Neuronal stem cell (in vitro differentiated cells): Measurements from ENCODE around the gene ERCC3.

Experiments
- DNase-seq: peaks from one replicate; pipeline ENCODE4 v3.0.0-alpha.2; 2013; ENCODE audit warnings: low spot score
- H2AFZ ChIP-seq: one replicate; pipeline ENCODE4 v1.6.1; 2013; ENCODE audit warnings: mild to moderate bottlenecking, low read length, inconsistent platforms
- H2AK5ac ChIP-seq: 2 replicates; pipeline ENCODE4 v1.6.1; 2013; ENCODE audit warnings: low read depth, mild to moderate bottlenecking, inconsistent platforms, low read length, moderate library complexity, mixed read lengths
- H2BK120ac ChIP-seq: 2 replicates; pipeline ENCODE4 v1.6.1; 2013; ENCODE audit warnings: low read depth, mild to moderate bottlenecking, inconsistent platforms, low read length, moderate library complexity, mixed read lengths
- H2BK12ac ChIP-seq: one replicate; pipeline ENCODE4 v1.6.1; 2013; ENCODE audit warnings: low read length, inconsistent platforms
- H2BK15ac ChIP-seq: 2 replicates; pipeline ENCODE4 v1.6.1; 2013; ENCODE audit warnings: mild to moderate bottlenecking, low read length, inconsistent platforms, mixed read lengths
- H2BK5ac ChIP-seq: one replicate; pipeline ENCODE4 v1.6.1; 2013; ENCODE audit warnings: inconsistent platforms, mild to moderate bottlenecking, low read length, moderate library complexity
- H3K14ac ChIP-seq: one replicate; pipeline ENCODE4 v1.6.1; 2013; ENCODE audit warnings: low read length, inconsistent platforms
- H3K18ac ChIP-seq: 2 replicates; pipeline ENCODE4 v1.6.1; 2013; ENCODE audit warnings: low read length, inconsistent platforms
- H3K23ac ChIP-seq: 2 replicates; pipeline ENCODE4 v1.6.1; 2013; ENCODE audit warnings: low read depth, mild to moderate bottlenecking, mixed read lengths, low read length, inconsistent platforms; ENCODE audit not compliant: poor library complexity
- H3K27ac ChIP-seq: replicated peaks from 3 replicates; pipeline ENCODE4 v1.5.1; 2013; ENCODE audit warnings: low read length, inconsistent platforms
- H3K27me3 ChIP-seq, 3 experiments: 2 replicates each; pipeline ENCODE4 v1.6.1; 2013; ENCODE audit warnings: low read length in 3 of 3, mild to moderate bottlenecking in 2 of 3, inconsistent platforms in 1 of 3, low read depth in 1 of 3, mixed read lengths in 1 of 3, moderate library complexity in 1 of 3; ENCODE audit not compliant: control insufficient read depth in 3 of 3, insufficient read depth in 3 of 3
- H3K36me3 ChIP-seq, 2 donors: replicated peaks in 1 of 2; 2 replicates each; pipeline ENCODE4 v1.6.1; 2013; ENCODE audit warnings: low read length in 2 of 2; ENCODE audit not compliant: control insufficient read depth in 2 of 2, insufficient read depth in 2 of 2
- H3K4ac ChIP-seq: 2 replicates; pipeline ENCODE4 v1.6.1; 2013; ENCODE audit warnings: inconsistent platforms, mild to moderate bottlenecking, low read length, moderate library complexity
- H3K4me1 ChIP-seq, 2 donors: 1 replicate in 1 of 2; 2 replicates in 1 of 2; pipeline ENCODE4 v1.6.1; 2013; ENCODE audit warnings: low read length in 2 of 2, low read depth in 1 of 2; ENCODE audit not compliant: control insufficient read depth in 2 of 2, insufficient read depth in 1 of 2
- H3K4me2 ChIP-seq: one replicate; pipeline ENCODE4 v1.6.1; 2013; ENCODE audit warnings: mild to moderate bottlenecking, low read length, inconsistent platforms; ENCODE audit not compliant: insufficient read depth, poor library complexity, severe bottlenecking
- H3K4me3 ChIP-seq, 2 donors: 2 replicates each; pipeline ENCODE4 v1.5.1; 2013; ENCODE audit warnings: low read length in 2 of 2, mild to moderate bottlenecking in 2 of 2, inconsistent platforms in 1 of 2, moderate library complexity in 1 of 2
- H3K79me1 ChIP-seq: one replicate; pipeline ENCODE4 v1.6.1; 2013; ENCODE audit warnings: low read depth, mild to moderate bottlenecking, inconsistent platforms, low read length, moderate library complexity
- H3K9ac ChIP-seq: one replicate; pipeline ENCODE4 v1.6.1; 2013; ENCODE audit warnings: mild to moderate bottlenecking, low read depth, low read length, inconsistent platforms; ENCODE audit not compliant: poor library complexity
- H3K9me3 ChIP-seq, 2 donors: replicated peaks in 1 of 2; 2 replicates each; pipeline versions ENCODE3 to v1.6.1; 2013; ENCODE audit warnings: low read length in 2 of 2, mild to moderate bottlenecking in 2 of 2, inconsistent platforms in 1 of 2, low read depth in 1 of 2, mixed read lengths in 1 of 2, moderate library complexity in 1 of 2; ENCODE audit not compliant: control insufficient read depth in 2 of 2, insufficient read depth in 1 of 2
- H4K8ac ChIP-seq: one replicate; pipeline ENCODE4 v1.6.1; 2013; ENCODE audit warnings: low read depth, mild to moderate bottlenecking, inconsistent platforms, low read length, moderate library complexity
- H4K91ac ChIP-seq: one replicate; pipeline ENCODE4 v1.6.1; 2013; ENCODE audit warnings: low read length, low read depth, mild to moderate bottlenecking, inconsistent platforms; ENCODE audit not compliant: poor library complexity
- WGBS, 2 donors: extraction: QIAGEN DNeasy Blood & Tissue Kit; methylation state at CpG; one replicate each; pipeline ENCODE4 v1.1.7; 2013; ENCODE audit warnings: missing lambda C conversion rate in 2 of 2, mixed read lengths in 1 of 2; ENCODE audit not compliant: insufficient read length in 2 of 2, insufficient replicate concordance in 1 of 2; ENCODE audit errors: extremely low coverage in 2 of 2; 5-methylcytosine and 5-hydroxymethylcytosine counted together

ERCC3 gene

GRCh38 chr2:127330753-127331152 lies 36.8 kb upstream of the ERCC3 start:
- H2AK5ac ChIP-seq = no peak overlapping the region
- H3K36me3 ChIP-seq = peaks cover 2 to 82% of the 10 kb centered on the region in 2 donors
- peaks cover 1% of the 10 kb centered on the region for H3K79me1 ChIP-seq
- H3K18ac ChIP-seq = no peak overlapping the region
- no peak overlapping the region for H3K9ac ChIP-seq
- H2BK12ac ChIP-seq = no peak overlapping the region
- H3K27me3 ChIP-seq = no peaks in the 10 kb centered on the region
- no peak overlapping the region for H2BK120ac ChIP-seq
- DNase-seq = no peak
- no CpG with 5 or more reads among the region's 1 CpG for WGBS, 2 donors
- H2BK15ac ChIP-seq = no peak overlapping the region
- no peak overlapping the region for H2AFZ ChIP-seq
- H3K4me3 ChIP-seq = no peak overlapping the region
- H3K9me3 ChIP-seq = no peaks in the 10 kb centered on the region
- H4K8ac ChIP-seq = no peak overlapping the region
- H3K14ac ChIP-seq = no peak overlapping the region
- H4K91ac ChIP-seq = no peak overlapping the region
- no peak overlapping the region for H3K4me2 ChIP-seq
- H3K4ac ChIP-seq = no peak overlapping the region
- H3K4me1 ChIP-seq = no peaks in the 10 kb centered on the region
- no peak overlapping the region for H2BK5ac ChIP-seq
- no peak overlapping the region for H3K27ac ChIP-seq
- H3K23ac ChIP-seq = no peak overlapping the region

GRCh38 chr2:127326289-127326945 lies 32.5 kb upstream of the ERCC3 start:
- Histone ChIP-seq H2BK15ac (no peak overlapping the region), H3K79me1 (no peaks in the 10 kb centered on the region), H3K14ac (no peak overlapping the region), H3K27ac (no peak overlapping the region), H3K9ac (no peak overlapping the region), H3K36me3 (peaks cover 5 to 78% of the 10 kb centered on the region in 2 donors), H2AK5ac (no peak overlapping the region), H4K91ac (no peak overlapping the region), H3K4me2 (no peak overlapping the region), H3K23ac (no peak overlapping the region), H3K27me3 (no peaks in the 10 kb centered on the region), H2BK5ac (no peak overlapping the region), H3K9me3 (peaks cover 0 to under 1% of the 10 kb centered on the region in 2 donors), H4K8ac (no peak overlapping the region), H2BK120ac (no peak overlapping the region), H3K4me3 (no peak overlapping the region), H3K4me1 (no peaks in the 10 kb centered on the region), H2AFZ (no peak overlapping the region), H2BK12ac (no peak overlapping the region), H3K18ac (no peak overlapping the region), H3K4ac (no peak overlapping the region)
- no CpG with 5 or more reads among the region's 2 CpGs for WGBS, 2 donors
- DNase-seq = no peak

- no peak overlapping the region for H2AK5ac ChIP-seq
- no peak overlapping the region for H4K91ac ChIP-seq
- no peak overlapping the region for H3K9ac ChIP-seq
- no peaks in the 10 kb centered on the region for H3K27me3 ChIP-seq
- peaks cover 0 to 15% of the 10 kb centered on the region in 2 donors for H3K9me3 ChIP-seq
- H3K14ac ChIP-seq = no peak overlapping the region
- no peak overlapping the region for H3K4ac ChIP-seq
- no peaks in the 10 kb centered on the region for H3K79me1 ChIP-seq
- no peak overlapping the region for H3K4me3 ChIP-seq
- H2BK5ac ChIP-seq = no peak overlapping the region
- DNase-seq = no peak
- no peak overlapping the region for H2BK120ac ChIP-seq
- H3K23ac ChIP-seq = no peak overlapping the region
- no peak overlapping the region for H2BK15ac ChIP-seq
- H2AFZ ChIP-seq = no peak overlapping the region
- peaks cover 5 to 79% of the 10 kb centered on the region in 2 donors for H3K36me3 ChIP-seq
- H3K4me2 ChIP-seq = no peak overlapping the region
- no peak overlapping the region for H3K27ac ChIP-seq
- H3K4me1 ChIP-seq = no peaks in the 10 kb centered on the region
- no peak overlapping the region for H3K18ac ChIP-seq
- WGBS, 2 donors = no CpG with 5 or more reads among the region's 3 CpGs
- no peak overlapping the region for H2BK12ac ChIP-seq
- H4K8ac ChIP-seq = no peak overlapping the region
Measured at GRCh38 chr2:127324635-127325034, 30.7 kb upstream of the ERCC3 start.

GRCh38 chr2:127321303-127321702 lies 27.4 kb upstream of the ERCC3 start:
- Histone ChIP-seq H2BK5ac (no peak overlapping the region), H2AK5ac (no peak overlapping the region), H3K4me1 (no peaks in the 10 kb centered on the region), H2BK120ac (no peak overlapping the region), H3K27me3 (no peaks in the 10 kb centered on the region), H2AFZ (no peak overlapping the region), H4K91ac (no peak overlapping the region), H3K4ac (no peak overlapping the region), H2BK12ac (no peak overlapping the region), H3K9me3 (peaks cover 0 to 15% of the 10 kb centered on the region in 2 donors), H3K14ac (no peak overlapping the region), H3K23ac (no peak overlapping the region), H3K27ac (no peak overlapping the region), H3K18ac (no peak overlapping the region), H2BK15ac (no peak overlapping the region), H3K36me3 (peaks cover 9 to 88% of the 10 kb centered on the region in 2 donors), H3K4me2 (no peak overlapping the region), H4K8ac (no peak overlapping the region), H3K4me3 (no peak overlapping the region), H3K9ac (no peak overlapping the region), H3K79me1 (no peaks in the 10 kb centered on the region)
- DNase-seq = no peak
